SKM-1 treated with dmso at 0.1 percent for 144 hours (cell line): ENCODE data around the gene UBALD2.

Source experiments
- DNase-seq: peaks from one replicate; lab custom pipeline; 2025; ENCODE audit not compliant: unreplicated experiment; lab: John Stamatoyannopoulos, UW

The UBALD2 gene

GRCh38 chr17:76317535-76317934, 52.4 kb downstream of the UBALD2 start:
- no peak for DNase-seq

GRCh38 chr17:76318586-76318985, 53.4 kb downstream of the UBALD2 start:
- DNase-seq, result no peak
